GM12878 (cell line): Measurements from ENCODE around the gene SMO. TPM values are rescaled to one million over a fixed set of nuclear protein-coding genes. Genes with fewer than 3 reads are reported as not detected.

ENCODE experiments used
- ATAC-seq: fragments of 200-7000 bp; cut with Tn5 transposase; 3 replicates; pipeline ENCODE4 v1.9.1; 2020; ENCODE audit warnings: mild to moderate bottlenecking, moderate library complexity
- BruUV-seq: library from RNA; stranded (reverse); fragments of 400-500 nt; replicated peaks from 2 replicates; lab custom pipeline; 2021; lab: Mats Ljungman, UMichigan
- CTCF ChIA-PET: fragments of 300-600 bp; sonication (Branson Sonifier 250); formaldehyde crosslinking; extraction: SDS; loops from one replicate; lab custom pipeline; 2021; ENCODE audit warnings: inconsistent platforms; lab: Yijun Ruan, JAX
- POLR2A ChIA-PET: fragments of 350-600 bp; formaldehyde crosslinking; extraction: SDS; loops from one replicate; lab custom pipeline; 2021; ENCODE audit warnings: inconsistent platforms; lab: Charles Lee
- RAD21 ChIA-PET: fragments of 300-600 bp; sonication (Branson Sonifier 250); formaldehyde crosslinking; loops from one replicate; lab custom pipeline; 2023; ENCODE audit warnings: antibody characterized with exemption; ENCODE audit not compliant: unreplicated experiment; lab: Charles Lee
- SMC1A ChIA-PET: fragments of 300-600 bp; sonication (Branson Sonifier 250); formaldehyde crosslinking; loops from one replicate; lab custom pipeline; 2023; ENCODE audit not compliant: unreplicated experiment, uncharacterized antibody; lab: Charles Lee
- DNase-seq: peaks from one replicate; pipeline ENCODE4 v3.0.0-alpha.2; 2011; ENCODE audit warnings: low read depth, low spot score
- FAIRE-seq: peaks from 3 replicates; lab custom pipeline; 2011; peaks lifted over from hg19 to GRCh38; lab: Jason Lieb, UNC
- H2AFZ ChIP-seq: 2 replicates; pipeline ENCODE4 v1.6.0; 2011; ENCODE audit warnings: low read depth, low read length, control low read depth; ENCODE audit not compliant: control insufficient read depth
- H3K27ac ChIP-seq: 2 replicates; pipeline ENCODE4 v1.5.1; 2011; ENCODE audit warnings: control low read depth; ENCODE audit not compliant: control insufficient read depth, insufficient read depth
- H3K27me3 ChIP-seq, 2 experiments: replicated peaks in 1 of 2; 2 replicates each; pipeline versions ENCODE4 v1.6.0 to v1.6.1; 2011; ENCODE audit warnings: low read length in 1 of 2; ENCODE audit not compliant: control insufficient read depth in 2 of 2, insufficient read depth in 2 of 2
- H3K36me3 ChIP-seq, 2 experiments: 2 replicates each; pipeline ENCODE4 v1.5.1; 2011; ENCODE audit warnings: low read length in 1 of 2; ENCODE audit not compliant: control insufficient read depth in 2 of 2, insufficient read depth in 2 of 2
- H3K4me1 ChIP-seq: 2 replicates; pipeline ENCODE4 v1.6.1; 2011; ENCODE audit warnings: mild to moderate bottlenecking, low read length, moderate library complexity, mixed read lengths; ENCODE audit not compliant: control insufficient read depth, insufficient read depth
- H3K4me2 ChIP-seq: 2 replicates; pipeline ENCODE4 v1.6.0; 2011; ENCODE audit warnings: control low read depth; ENCODE audit not compliant: control insufficient read depth, insufficient read depth
- H3K4me3 ChIP-seq: fragments of 200-600 bp; sonication (generic); 2 replicates; pipeline ENCODE4 v1.5.1; 2016
- H3K79me2 ChIP-seq: 2 replicates; pipeline ENCODE4 v1.6.0; 2011; ENCODE audit warnings: low read length; ENCODE audit not compliant: control insufficient read depth, insufficient read depth
- H3K9ac ChIP-seq: 2 replicates; pipeline ENCODE4 v1.8.0; 2011; ENCODE audit warnings: low read length, control low read depth, mixed read lengths; ENCODE audit not compliant: control insufficient read depth, insufficient read depth
- H3K9me3 ChIP-seq: replicated peaks from 3 replicates; pipeline ENCODE4 v1.5.1; 2011; ENCODE audit warnings: mild to moderate bottlenecking, low read length; ENCODE audit not compliant: control insufficient read depth, insufficient read depth
- H4K20me1 ChIP-seq: 2 replicates; pipeline ENCODE4 v1.6.0; 2011; ENCODE audit not compliant: control insufficient read depth, insufficient read depth
- BACH1 ChIP-seq: fragments of 450-650 bp; IDR thresholded peaks from 2 replicates; pipeline ENCODE4 v1.6.1; 2017; ENCODE audit warnings: mild to moderate bottlenecking, borderline replicate concordance
- CUX1 ChIP-seq: IDR thresholded peaks from 2 replicates; pipeline ENCODE4 v1.6.1; 2012; ENCODE audit warnings: improper control_type of control experiment, low read depth, low read length; ENCODE audit not compliant: insufficient replicate concordance
- GATAD2B ChIP-seq: fragments of 450-650 bp; conservative IDR thresholded peaks from 2 replicates; pipeline ENCODE4 v1.6.1; 2017; ENCODE audit warnings: low read depth, mild to moderate bottlenecking, moderate library complexity
- IKZF1 ChIP-seq: fragments of 450-650 bp; conservative IDR thresholded peaks from 2 replicates; pipeline ENCODE4 v1.6.1; 2017; ENCODE audit warnings: antibody characterized with exemption, mild to moderate bottlenecking
- LARP7 ChIP-seq: fragments of 450-650 bp; IDR thresholded peaks from 2 replicates; pipeline ENCODE4 v1.6.1; 2017; ENCODE audit warnings: mild to moderate bottlenecking
- MYC ChIP-seq: IDR thresholded peaks from 2 replicates; pipeline ENCODE4 v1.6.1; 2011; ENCODE audit warnings: mild to moderate bottlenecking, low read length, moderate library complexity, inconsistent platforms; ENCODE audit not compliant: insufficient read depth, insufficient replicate concordance, insufficient read length, severe bottlenecking
- NR2F1 ChIP-seq: fragments of 450-650 bp; conservative IDR thresholded peaks from 2 replicates; pipeline ENCODE4 v1.6.1; 2017; ENCODE audit warnings: mild to moderate bottlenecking
- POLR2A ChIP-seq: IDR thresholded peaks from 2 replicates; pipeline ENCODE4 v1.6.1; 2011; ENCODE audit warnings: low read depth, mild to moderate bottlenecking, low read length
- ZBED1 ChIP-seq: IDR thresholded peaks from 2 replicates; pipeline ENCODE4 v1.6.1; 2016; ENCODE audit warnings: borderline replicate concordance
- ZNF384 ChIP-seq: IDR thresholded peaks from 2 replicates; pipeline ENCODE4 v1.6.1; 2012; ENCODE audit warnings: low read depth, mild to moderate bottlenecking, low read length, improper control_type of control experiment, borderline replicate concordance
- WGBS: methylation state at CpG from one replicate; pipeline ENCODE4 v1.1.6; 2016; ENCODE audit warnings: low lambda C conversion rate; ENCODE audit not compliant: insufficient replicate concordance, insufficient coverage; ENCODE audit errors: missing lambda C conversion rate; 5-methylcytosine and 5-hydroxymethylcytosine counted together
- in situ Hi-C: fragments of 300-500 bp; cut with MboI; formaldehyde crosslinking; loops from 9 replicates; pipeline ENCODE4 v1.14.3; 2018; ENCODE audit warnings: mixed read lengths
- intact Hi-C: fragments of 100-400 bp; cut with micrococcal nuclease; formaldehyde crosslinking; loops from one replicate; pipeline ENCODE4 v1.14.2; 2022; ENCODE audit not compliant: unreplicated experiment
- polyA plus RNA-seq, 11 experiments: library from polyadenylated mRNA; depleted of rRNA in 4 of 11; unstranded in 6 of 11; stranded (reverse) in 5 of 11; fragments of >200 nt; fragmentation: Nextera tagmentation in 4 of 11; fragmentation: Illumina TruSeq in 1 of 11; extraction: Ambion mirVana in 4 of 11; extraction: Trizol in 1 of 11; gene quantifications; 1 replicate in 1 of 11; 2 replicates in 10 of 11; pipeline versions ENCODE4 v1.2.1 to v1.2.3, GENCODE V29; 2011 to 2016; ENCODE audit warnings: inconsistent platforms in 2 of 11, missing spikeins in 2 of 11, low read depth in 1 of 11
- total RNA-seq, 4 experiments: library from RNA; depleted of rRNA in 3 of 4; stranded (reverse); fragments of >200 nt in 3 of 4; fragmentation: Illumina TruSeq in 1 of 4; extraction: Trizol in 1 of 4; gene quantifications; 2 replicates each; pipeline versions ENCODE4 v1.2.1 to v1.2.3, GENCODE V29; 2013 to 2021
- TF ChIP-seq, protein P1 (sequence below): fragments of 450-650 bp; IDR thresholded peaks from 2 replicates; pipeline ENCODE4 v1.6.1; 2017; ENCODE audit warnings: mild to moderate bottlenecking, moderate library complexity

Gene SMO
- total and polyA plus RNA-seq, 10 of the 15 experiments (the other 5 are each of a cell fraction or from before 2014, with no cell fraction given), result 0.40 to 11.2 (median 2.6) TPM

DNA sequence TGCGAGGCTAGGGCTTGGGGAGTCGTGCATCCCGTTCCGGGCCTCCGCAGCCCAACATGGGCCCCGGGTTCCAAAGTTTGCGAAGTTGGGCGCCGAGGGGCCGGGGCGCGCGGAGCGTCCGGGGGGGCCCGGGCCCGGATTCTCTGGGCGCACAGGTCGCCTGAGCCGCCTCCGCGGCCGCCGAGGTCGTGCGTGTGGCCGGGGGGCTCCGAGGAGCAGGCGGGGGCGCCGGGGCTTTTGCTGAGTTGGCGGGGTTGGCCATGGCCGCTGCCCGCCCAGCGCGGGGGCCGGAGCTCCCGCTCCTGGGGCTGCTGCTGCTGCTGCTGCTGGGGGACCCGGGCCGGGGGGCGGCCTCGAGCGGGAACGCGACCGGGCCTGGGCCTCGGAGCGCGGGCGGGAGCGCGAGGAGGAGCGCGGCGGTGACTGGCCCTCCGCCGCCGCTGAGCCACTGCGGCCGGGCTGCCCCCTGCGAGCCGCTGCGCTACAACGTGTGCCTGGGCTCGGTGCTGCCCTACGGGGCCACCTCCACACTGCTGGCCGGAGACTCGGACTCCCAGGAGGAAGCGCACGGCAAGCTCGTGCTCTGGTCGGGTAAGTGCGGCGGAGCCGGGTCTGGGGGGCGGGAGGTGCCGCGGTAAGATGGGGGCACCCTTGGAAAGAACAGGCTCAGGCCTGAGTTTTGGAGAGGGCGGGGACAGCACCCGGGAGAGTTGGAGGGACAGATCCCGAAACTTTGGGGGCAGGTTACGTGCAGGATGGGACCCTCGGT is 643 bp downstream of the SMO start:
- Histone ChIP-seq H3K4me3 (peak overlapping the region; percentile 92), H4K20me1 (no peaks in the 10 kb centered on the region), H3K27ac (no peak overlapping the region), H3K79me2 (no peaks in the 10 kb centered on the region; the same call in 1 of the 2 replicates), H3K4me2 (peak overlapping the region; percentile 99), H3K4me1 (peaks cover 8% of the 10 kb centered on the region), H3K27me3 (0 out of 4 replicates have a peak, but pooled peaks cover 0 to 1% of the 10 kb centered on the region in 2 experiments), H3K36me3 (no peaks in the 10 kb centered on the region), H3K9ac (peak overlapping the region; percentile 73), H2AFZ (peak overlapping the region; percentile 75), H3K9me3 (no peaks in the 10 kb centered on the region)
- 6% methylated on average over 35 of the region's 83 CpGs for WGBS
- intact Hi-C loops (no loop called here), in situ Hi-C loops (no loop called here)
- no TSS peak for BruUV-seq
- FAIRE-seq, result no peak
- no peak for DNase-seq
- ChIA-PET CTCF (no interaction called here), POLR2A (no interaction called here), RAD21 (no interaction called here), SMC1A (no interaction called here)
- ATAC-seq, result peak; percentile 63
- TF ChIP-seq, protein P1, sequence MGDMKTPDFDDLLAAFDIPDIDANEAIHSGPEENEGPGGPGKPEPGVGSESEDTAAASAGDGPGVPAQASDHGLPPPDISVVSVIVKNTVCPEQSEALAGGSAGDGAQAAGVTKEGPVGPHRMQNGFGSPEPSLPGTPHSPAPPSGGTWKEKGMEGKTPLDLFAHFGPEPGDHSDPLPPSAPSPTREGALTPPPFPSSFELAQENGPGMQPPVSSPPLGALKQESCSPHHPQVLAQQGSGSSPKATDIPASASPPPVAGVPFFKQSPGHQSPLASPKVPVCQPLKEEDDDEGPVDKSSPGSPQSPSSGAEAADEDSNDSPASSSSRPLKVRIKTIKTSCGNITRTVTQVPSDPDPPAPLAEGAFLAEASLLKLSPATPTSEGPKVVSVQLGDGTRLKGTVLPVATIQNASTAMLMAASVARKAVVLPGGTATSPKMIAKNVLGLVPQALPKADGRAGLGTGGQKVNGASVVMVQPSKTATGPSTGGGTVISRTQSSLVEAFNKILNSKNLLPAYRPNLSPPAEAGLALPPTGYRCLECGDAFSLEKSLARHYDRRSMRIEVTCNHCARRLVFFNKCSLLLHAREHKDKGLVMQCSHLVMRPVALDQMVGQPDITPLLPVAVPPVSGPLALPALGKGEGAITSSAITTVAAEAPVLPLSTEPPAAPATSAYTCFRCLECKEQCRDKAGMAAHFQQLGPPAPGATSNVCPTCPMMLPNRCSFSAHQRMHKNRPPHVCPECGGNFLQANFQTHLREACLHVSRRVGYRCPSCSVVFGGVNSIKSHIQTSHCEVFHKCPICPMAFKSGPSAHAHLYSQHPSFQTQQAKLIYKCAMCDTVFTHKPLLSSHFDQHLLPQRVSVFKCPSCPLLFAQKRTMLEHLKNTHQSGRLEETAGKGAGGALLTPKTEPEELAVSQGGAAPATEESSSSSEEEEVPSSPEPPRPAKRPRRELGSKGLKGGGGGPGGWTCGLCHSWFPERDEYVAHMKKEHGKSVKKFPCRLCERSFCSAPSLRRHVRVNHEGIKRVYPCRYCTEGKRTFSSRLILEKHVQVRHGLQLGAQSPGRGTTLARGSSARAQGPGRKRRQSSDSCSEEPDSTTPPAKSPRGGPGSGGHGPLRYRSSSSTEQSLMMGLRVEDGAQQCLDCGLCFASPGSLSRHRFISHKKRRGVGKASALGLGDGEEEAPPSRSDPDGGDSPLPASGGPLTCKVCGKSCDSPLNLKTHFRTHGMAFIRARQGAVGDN, result 0 out of 2 replicates have a peak, but pooled peaks have one; percentile 52
- TF ChIP-seq ZBED1 (no peak), IKZF1 (peak; percentile 41), MYC (no peak), BACH1 (peak; percentile 59; the same call in 1 of the 2 replicates), GATAD2B (peak; percentile 53; the same call in 1 of the 2 replicates), NR2F1 (0 out of 2 replicates have a peak, but pooled peaks have one; percentile 31), LARP7 (peak; percentile 68; the same call in 1 of the 2 replicates), ZNF384 (no peak), POLR2A (peak; percentile 36; the same call in 1 of the 2 replicates), CUX1 (no peak)
